Stimulated activated CD8-positive, alpha-beta memory T cell treated with anti-CD3 and anti-CD28 coated beads, Interleukin-7, amount 100 ng/mL, for 24 hours (primary cell): ENCODE measurements around the gene LRP1B.

ENCODE experiments used
- DNase-seq: peaks from one replicate; pipeline ENCODE4 v3.0.0-alpha.2; 2020; ENCODE audit warnings: low read depth

Gene LRP1B

GRCh38 chr2:141748616-141749015 is 382.2 kb downstream of the LRP1B start:
- no peak for DNase-seq

GRCh38 chr2:141741652-141742051 is 389.2 kb downstream of the LRP1B start:
- no peak for DNase-seq

- DNase-seq, result no peak
Observed at GRCh38 chr2:141737492-141738255, 393.1 kb downstream of the LRP1B start.

GRCh38 chr2:141736466-141736865 is 394.4 kb downstream of the LRP1B start:
- DNase-seq, result no peak

GRCh38 chr2:141728886-141729285 is 401.9 kb downstream of the LRP1B start:
- DNase-seq, result no peak

DNA sequence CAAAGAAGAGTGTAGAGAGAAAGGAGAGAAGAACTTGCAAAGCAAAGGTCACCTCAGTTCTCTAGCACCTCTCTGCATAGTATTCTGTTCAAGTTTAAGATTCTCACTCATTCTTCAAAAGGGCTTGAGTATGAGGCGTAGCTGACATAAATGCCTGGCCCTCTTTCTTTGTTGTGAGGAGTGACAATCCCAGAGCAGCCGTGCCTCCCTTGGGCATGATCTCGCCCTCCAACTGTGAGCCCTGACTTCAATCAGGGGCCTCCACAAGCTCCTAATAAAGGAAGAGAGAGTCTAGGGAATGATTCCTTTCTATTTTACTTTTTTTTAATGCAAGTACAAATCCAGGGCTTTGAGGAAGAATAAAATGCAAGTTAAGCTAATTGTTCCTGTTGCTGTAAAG is 402.7 kb downstream of the LRP1B start:
- DNase-seq, result no peak

- no peak for DNase-seq
Observed at GRCh38 chr2:141724426-141724825, 406.4 kb downstream of the LRP1B start.

DNA sequence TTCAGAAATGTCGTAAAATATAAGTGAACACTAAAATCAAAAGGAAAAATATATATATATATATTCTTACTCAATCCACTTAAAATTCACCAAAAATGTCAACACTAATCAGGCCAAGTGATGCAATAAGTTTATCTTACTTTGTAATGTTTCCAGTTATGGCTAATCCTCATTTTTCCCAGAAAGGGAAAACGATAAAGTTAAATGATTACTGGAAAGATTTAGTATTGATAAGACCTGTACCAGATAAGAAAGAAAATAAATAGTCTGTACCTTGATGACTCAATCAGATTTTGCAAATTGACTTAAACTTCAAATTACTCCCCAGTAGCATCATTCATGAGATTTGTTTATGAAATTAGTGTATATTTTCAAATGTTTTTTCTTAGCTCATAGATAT is 407.0 kb downstream of the LRP1B start:
- DNase-seq, result no peak

DNA sequence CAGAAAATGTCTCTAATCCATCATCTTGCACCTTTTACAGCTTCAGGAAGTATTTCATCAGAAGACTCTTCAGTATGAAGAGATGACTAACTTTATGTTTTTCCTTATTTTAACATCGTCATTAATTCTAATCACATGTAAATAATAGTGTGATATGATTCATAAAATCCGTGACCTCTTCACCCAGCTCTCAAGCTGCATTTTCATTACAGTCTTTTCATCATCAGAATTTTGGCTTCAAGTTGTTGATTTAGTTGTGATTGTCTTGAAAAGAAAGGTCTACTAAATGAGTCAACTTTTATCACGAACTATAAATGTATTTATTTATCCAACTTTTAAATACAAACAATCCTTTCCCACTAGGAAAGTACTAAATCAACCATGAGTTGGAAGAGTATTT is 410.3 kb downstream of the LRP1B start:
- no peak for DNase-seq

DNA sequence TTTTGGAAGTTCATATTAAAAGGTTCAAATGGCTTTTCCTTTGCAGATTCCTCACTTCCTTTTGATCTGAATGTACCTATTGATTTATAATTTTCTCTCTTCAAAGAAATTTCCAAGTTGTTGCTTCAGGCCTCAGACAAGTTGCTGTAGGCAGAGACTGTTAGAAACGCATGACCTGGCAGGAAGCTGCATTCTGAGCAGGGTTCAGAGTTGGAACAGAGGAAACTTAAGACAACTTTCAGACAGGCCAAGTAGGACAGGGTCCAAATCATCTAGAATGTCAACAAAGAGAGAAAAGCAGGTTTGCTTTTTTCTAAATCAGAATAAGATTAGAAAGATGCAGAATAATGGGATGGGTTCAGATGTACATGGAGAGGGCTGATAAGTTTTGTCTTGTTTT is 416.3 kb downstream of the LRP1B start:
- DNase-seq, result no peak

DNA sequence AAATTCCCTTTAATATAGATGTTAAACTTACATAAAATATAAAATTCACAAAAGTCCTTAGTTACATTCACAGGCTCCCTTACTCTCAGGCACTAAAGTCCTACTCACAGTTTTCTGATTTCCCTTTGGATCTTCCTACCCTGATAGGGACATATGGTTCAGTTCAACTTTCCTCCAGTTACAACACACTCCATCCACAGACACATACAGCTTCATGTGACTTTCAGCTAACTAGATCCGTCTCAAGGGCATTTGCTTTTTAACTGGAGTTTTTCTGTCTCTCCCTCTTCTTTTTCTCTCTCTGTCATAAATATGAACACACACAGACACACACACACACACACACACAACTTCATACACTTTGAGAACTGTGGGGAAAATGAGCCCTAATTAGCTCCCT is 419.2 kb downstream of the LRP1B start:
- no peak for DNase-seq

DNA sequence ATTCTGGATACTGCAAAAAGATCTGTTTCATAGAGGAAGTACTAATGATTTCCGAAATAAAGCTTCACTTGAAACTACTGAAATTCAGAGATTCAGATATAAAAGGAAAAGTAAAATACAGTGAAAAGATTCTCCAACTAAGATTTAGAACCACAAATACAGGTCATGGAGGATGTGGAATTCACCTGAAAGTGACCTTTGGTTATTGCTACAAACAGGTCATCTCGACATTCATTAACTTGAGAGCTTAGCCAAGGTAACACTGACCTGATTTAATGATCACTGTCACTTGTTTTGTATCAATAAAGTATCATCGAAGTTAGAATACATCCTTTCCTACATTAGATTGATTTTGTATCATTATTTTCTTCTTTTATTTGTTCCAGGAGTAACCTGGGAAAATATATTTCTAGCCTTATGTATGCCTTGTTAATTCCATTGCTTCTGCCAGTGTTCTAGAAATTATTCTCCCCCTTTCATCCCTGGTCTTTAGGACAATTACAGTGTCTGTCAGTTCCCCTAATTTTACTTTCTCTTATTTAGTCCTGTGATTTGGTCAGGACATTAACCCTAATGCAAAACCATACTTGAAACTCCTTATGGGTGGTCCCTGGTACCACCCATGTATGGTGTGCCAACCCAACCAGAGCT is 420.1 kb downstream of the LRP1B start:
- DNase-seq, result no peak

- DNase-seq, result no peak
Observed at GRCh38 chr2:141709756-141710155, 421.1 kb downstream of the LRP1B start.

DNA sequence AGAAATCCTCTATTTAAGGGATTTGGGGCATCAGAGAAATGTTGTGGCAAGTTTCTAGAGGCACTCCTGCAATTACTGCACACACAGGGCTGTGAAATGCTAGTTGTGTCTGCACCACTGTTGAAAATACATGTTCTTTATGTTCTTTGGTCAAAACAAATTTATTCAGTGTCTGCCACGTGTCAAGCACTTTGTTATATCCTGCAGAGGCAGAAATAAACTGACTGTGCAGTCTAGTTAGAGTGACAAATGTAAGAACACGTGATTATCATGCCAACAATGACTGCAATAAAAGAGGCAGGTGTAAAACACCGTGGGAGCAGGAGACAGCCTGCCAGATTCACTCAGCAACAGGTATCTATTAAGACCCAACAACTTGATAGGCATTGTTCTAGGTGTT is 423.3 kb downstream of the LRP1B start:
- DNase-seq, result no peak

GRCh38 chr2:141704541-141704940 is 426.3 kb downstream of the LRP1B start:
- no peak for DNase-seq

DNA sequence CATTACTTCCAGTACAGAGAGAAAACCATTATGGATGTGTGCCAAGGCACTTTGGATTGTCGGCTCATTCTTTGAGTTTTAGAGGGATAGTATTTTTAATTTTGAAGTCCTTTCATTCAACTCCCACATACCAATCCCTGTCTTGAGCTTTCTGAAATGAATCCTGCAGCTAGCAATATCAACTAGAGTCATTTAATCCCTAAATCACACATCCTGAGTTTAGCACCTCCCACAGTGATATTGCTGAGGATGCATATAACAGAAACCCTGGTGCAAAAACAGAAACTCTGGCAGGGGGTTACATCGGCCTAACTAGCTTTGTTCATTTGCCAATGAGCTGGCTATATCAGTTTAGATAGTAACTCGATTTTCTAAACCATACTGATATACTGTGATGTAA is 427.3 kb downstream of the LRP1B start:
- DNase-seq, result no peak

DNA sequence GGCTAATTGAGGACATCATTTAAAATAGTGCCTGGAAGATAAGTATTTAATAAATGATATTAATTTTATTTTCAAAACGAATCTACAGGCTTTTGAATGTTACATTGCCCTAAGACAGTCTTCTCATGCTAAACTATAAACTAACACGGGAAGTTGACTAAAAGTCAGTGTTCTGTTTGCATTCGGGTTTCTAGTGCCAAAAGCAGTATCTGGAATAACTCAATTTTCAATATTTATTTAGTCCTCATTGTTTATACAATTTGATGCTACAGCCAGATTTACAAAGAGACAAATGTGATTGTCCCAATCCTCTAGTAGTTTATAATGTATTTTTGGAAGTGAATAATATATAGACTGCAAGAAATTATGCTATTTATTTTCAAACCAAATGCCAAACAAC is 429.2 kb downstream of the LRP1B start:
- DNase-seq, result no peak

DNA sequence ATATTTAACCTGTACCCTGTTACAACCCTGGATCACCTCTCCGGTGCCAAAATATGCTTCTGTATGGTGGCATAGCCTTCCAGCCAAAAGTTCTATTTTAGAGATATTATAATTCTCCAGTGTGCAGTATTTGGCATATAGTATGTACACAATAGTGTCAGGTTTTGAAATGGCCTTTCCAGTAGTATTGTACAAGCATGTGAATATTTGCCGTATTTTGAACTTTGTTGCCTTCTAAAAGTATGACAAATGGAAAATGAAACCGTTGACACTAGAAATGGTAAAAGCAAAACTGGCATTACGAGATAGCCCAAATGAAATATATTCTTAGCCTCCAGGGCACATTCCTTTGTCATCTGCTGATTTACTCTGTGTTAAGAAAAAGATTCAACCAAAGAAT is 431.2 kb downstream of the LRP1B start:
- no peak for DNase-seq

GRCh38 chr2:141698500-141698899 is 432.3 kb downstream of the LRP1B start:
- no peak for DNase-seq

DNA sequence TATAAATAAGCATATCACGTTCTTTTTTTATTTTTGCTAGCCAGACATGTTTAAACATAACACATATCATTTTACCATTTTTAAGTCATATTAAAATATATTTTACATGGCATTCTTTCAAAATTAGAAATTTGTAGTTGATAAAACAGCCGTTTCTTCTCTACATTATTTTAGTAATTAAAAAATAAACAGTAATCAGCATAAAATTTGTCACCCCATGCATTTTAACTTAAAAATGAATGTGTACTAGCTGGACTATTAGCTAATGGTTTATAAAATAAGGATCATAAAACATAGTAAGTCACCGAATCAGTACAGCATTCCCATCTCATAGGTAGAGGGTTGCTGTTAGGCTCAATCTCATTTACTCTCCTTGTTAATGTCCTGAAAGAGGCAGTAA is 433.8 kb downstream of the LRP1B start:
- DNase-seq, result no peak

DNA sequence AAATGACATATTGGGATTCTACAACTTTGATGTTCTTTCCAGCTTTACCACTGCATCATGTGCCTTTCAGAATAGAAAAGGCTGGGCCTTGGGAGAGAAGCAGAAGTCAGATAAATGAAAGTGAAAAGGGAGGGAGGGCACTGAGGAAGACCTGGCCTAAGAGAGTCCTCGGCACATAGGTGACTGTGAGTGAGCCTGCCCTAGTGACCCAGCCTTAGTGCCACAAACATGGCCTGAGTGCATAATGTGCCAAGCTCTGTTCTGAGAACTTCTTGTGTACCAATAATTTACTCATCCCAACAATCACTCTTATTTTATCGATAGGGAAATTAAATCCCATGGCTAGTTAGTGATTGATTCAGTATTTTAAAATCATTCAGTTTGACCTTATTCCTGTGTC is 436.6 kb downstream of the LRP1B start:
- DNase-seq, result no peak

DNA sequence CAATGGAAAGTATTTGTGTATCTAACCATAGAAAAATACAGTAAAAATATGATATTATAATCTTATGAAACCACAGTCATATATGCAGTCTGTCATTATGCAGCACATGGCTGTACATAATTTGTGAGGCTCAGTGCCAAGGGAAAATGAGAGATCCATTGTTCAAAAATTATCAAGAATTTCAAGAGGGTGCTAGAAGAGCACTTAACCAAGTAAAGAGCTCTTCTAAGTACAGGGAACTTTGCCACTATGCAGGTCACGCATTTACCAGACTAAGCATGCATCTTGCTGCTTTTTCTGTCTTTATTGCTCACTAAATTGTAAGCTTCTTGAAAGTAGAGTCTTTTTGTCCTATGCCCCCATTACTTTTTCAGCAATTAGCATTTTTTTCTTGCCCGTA is 438.0 kb downstream of the LRP1B start:
- no peak for DNase-seq

DNA sequence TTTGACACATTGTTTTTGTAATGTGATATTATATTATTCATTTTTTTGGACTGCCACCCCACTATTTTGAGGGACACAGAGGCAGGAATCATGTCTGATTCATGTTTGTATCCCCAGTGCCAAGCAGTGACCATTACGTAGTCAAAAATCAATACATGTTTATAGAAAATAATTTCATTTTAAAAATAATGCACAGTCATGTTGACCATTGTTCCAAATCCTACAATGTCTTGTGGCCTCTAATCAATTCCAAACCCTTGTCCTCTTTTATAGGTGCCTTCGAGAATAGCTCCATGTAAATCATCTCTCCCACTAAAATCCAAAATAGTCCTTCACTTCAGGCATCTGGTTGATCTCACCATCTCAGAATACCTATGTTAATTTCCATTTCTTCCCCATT is 454.7 kb downstream of the LRP1B start:
- no peak for DNase-seq

DNA sequence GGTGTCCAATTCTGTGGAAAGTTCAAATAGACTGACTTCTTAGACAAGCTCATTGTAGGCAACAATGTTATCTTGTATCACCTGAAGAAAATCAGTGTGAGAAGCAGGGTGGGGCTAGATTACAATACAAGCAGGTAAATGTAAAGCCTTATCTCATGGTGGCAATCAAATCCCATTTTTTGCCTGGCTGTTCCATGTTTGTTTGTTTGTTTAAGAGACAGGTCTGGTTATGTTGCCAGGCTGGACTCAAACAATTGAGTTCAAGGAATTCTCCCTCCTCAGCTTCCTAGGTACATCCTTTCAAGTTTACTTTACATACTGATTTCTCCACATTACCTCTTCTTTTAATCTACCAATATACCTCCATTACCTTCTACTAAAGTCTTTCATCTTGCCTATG is 464.6 kb downstream of the LRP1B start:
- no peak for DNase-seq
